Stimulated activated CD8-positive, alpha-beta memory T cell treated with anti-CD3 and anti-CD28 coated beads, Interleukin-7, amount 100 ng/mL, for 4 hours (primary cell): ENCODE measurements around the gene ACSS2.
"Not testable (repeated sequence)": the region's sequence is repeated elsewhere in the genome, so short reads cannot be mapped to it uniquely, and the experiment has no call there.

Source experiments
- DNase-seq, 2 donors: peaks; one replicate each; pipeline ENCODE4 v3.0.0-alpha.2; 2020; ENCODE audit warnings: low read depth in 2 of 2

ACSS2 gene

DNA sequence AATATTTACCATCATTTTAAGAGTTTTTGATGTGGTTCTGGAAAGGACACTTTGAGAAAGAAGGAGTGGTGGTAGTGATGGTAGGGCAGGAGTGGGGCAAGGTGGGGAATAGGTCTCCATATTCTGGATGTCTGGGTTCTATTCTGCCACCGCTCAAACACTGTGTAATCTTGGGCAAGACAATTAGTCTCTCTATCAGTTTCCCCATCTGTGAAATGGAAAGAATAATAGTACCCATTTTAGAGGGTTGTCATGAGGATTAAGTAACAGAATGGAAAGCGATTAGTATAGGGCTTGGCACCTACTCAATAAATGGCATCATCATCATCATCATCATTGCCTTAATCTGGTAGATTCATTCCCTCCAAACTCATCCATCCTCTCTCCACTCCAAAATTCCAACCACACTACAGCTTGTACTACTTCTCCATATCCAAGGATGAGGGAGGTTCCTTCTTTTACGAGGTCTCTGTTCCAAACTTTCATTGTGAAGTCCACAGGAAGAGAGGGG is 2.8 kb upstream of the ACSS2 start:
- no peak for DNase-seq

GRCh38 chr20:34874094-34874654 is 2.2 kb upstream of the ACSS2 start:
- peak in 1 of 2 donors; percentile 17 for DNase-seq

DNA sequence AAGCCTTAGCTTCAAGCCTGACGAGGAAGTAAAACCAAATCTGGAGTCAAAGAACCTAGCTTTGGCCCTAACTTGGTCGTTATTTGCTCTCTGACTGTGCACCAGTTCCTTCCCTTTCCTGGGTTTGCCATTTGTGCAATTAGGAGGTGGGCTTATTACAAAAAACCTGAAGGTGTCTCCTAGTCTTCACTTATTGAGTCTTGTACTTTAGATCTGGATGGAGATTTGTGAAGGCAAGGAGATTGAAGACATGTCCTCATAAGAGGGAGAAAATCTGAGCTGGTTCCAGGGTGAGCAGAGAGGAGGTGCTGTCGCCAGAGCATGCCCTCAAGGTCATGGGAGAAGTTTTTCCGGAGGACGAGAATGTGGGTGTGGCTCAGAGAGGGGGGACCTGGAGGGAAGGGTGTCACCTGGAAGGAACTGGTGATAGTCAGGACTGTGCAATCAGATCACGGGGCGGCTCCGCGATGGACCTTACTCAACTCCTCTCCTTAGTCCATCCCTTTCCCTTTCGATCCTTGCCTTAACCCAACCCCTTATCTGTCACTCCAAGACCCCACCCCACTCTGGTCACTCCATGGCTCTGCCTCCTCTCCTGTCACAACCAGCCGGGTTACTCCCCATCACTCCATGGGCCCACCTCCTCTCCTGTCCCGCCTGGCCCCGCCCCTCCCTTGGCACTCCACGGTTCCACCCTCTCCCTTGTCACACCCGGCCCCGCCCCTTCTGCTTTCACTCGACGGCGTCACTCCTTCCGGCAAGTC is 588 bp upstream of the ACSS2 start:
- DNase-seq: peak in 1 of 2 donors; percentile 84

DNA sequence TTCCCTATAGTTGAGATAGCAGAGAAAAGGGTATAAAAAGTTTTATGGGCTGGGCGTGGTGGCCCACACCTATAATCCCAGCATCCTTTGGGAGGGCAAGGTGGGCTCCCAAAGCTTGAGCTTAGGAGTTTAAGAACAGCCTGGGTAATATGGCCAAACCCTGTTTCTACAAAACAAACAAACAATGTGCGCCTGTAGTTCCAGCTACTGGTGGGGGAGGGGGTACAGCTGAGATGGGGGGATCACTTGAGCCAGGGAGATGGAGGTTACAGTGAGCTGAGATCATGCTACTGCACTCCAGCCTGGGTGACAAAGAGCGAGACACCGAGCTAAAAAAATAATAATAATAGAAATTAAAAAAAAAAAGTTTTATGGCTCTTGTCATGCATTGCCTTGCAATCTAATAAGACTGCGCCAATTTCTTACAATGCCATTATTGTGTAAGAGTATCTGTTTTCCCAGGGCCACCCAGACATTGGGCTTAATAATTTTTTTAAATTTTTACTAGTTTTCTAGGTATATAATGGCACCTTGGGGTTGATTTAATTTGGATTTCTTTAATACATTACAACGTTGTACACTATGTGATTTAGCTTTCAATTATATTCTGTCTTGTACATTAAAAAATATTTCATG is 3.9 kb downstream of the ACSS2 start:
- DNase-seq: no peak

DNA sequence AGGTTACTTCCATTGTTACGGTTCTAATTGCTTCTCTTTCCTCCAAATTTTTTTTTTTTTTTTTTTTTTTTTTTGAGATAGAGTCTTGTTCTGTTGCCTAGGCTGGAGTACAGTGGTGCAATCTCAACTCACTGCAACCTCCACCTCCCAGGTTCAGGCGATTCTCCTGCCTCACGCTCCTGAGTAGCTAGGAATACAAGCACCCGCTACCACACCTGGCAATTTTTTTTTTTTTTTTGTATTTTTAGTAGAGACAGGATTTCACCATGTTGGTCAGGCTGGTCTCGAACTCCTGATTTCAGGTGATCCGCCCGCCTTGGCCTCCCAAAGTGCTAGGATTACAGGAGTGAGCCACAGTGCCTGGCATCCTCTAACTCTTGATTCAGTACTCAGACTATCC is 4.6 kb downstream of the ACSS2 start:
- not testable (repeated sequence) for DNase-seq

GRCh38 chr20:34881689-34882088 is 5.3 kb downstream of the ACSS2 start:
- no peak for DNase-seq

DNA sequence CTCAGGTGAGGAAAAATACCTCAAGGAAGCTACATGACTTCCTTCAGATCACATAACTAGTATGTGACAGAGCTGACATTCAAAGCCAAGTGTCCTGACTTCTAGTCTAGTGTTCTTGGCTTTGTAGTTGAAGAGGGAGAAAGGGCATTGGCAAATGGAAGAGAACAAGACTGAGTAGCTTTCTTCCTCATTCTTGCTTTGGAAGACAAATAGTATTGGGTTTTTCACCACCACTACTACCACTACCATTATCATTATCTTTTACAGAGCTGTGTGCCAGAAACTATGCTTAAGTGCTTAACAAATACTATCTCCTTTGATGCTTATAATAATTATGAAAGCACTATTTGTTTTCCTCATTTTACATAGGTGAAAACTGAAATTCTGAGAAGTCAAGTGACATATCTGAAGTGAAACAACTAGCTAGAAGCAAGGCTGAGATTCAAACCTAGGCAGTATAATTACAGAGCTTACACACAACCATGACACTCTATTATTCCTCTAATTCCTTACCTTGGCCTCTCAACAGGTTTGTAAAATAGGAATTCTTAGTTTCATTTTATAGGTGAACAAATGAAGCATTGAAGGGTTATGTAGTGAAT is 6.8 kb downstream of the ACSS2 start:
- DNase-seq: no peak

GRCh38 chr20:34883809-34884208 is 7.4 kb downstream of the ACSS2 start:
- no peak for DNase-seq

- no peak for DNase-seq
Observed at GRCh38 chr20:34884260-34884659, 7.8 kb downstream of the ACSS2 start.

DNA sequence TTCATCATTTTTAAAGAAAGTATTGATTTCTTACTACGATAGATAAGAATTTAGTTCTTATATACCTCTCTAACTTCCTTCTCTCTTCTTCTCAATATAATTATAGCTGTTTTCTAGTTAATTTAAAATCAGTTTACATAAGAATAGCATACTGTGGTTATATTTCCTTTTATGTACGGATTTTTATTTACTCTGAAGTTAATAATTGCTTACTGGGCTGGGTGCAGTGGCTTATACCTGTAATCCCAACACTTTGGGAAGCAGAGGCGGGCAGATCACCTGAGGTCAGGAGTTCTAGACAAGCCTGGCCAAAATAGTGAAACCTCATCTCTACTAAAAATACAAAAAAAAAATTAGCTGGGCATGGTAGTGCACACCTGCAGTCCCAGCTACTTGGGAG is 9.7 kb downstream of the ACSS2 start:
- no peak for DNase-seq

GRCh38 chr20:34887023-34887422 is 10.6 kb downstream of the ACSS2 start:
- DNase-seq: no peak

- DNase-seq: no peak
Observed at GRCh38 chr20:34888468-34888867, 12.1 kb downstream of the ACSS2 start.

GRCh38 chr20:34891166-34892062 is 15.0 kb downstream of the ACSS2 start:
- DNase-seq: peak in 1 of 2 donors; percentile 7

DNA sequence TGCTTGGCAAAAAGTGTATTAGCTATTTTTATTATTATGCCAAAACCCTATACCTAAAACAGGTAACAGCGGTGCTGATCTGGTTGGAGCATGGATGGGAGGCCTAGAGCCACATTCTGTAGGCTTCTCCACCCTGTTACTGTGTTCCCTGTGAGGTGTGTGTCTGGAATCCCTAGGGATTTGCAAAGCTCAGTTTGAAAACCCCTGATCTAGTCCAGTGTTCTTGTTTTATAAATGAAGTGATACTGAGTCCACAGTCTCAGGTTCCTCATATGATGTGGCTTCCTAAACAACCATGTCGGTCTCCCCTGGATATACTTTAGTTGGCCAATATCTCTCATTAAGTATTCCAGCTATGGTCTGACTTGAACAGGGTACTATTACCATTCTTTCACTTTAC is 16.3 kb downstream of the ACSS2 start:
- no peak for DNase-seq

DNA sequence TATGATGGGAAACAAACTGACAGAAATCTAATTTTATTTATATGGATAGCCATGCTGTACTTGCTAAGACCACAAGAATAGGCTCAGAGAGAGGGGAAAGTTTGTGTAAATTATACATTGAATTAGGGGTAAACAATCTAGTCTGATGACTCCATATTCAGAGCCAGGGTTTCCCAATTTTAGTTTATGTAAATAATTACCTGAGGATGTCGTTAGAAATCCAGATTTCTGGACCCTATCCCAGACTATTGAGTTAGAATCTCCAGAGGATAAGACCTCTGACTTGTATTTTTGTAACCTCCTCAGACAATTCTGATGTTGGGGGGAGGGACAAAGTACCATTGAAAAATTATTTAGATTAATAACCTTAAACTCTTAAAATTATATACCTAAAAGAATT is 18.3 kb downstream of the ACSS2 start:
- no peak for DNase-seq

DNA sequence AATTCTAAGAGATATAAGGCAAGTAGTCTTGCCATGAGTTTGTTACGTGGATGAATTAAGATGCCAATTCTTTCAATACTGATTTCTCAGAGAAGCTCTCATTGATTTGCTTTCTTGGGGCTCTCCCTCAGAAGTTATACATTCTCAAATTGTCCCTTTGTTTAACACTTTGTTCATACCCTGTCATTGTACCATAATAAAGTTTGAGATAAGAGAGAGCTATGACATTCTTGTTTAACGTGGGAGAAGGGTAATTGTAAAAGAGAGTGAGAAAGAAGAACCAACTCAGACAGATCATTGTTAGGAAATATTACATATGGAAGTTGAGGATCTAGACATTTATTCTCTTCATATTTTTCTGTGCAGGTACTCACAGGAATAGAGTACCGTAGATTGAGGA is 19.1 kb downstream of the ACSS2 start:
- no peak for DNase-seq

GRCh38 chr20:34896086-34896621 is 19.7 kb downstream of the ACSS2 start:
- no peak for DNase-seq

GRCh38 chr20:34898129-34898528 is 21.7 kb downstream of the ACSS2 start:
- not testable (repeated sequence) for DNase-seq

DNA sequence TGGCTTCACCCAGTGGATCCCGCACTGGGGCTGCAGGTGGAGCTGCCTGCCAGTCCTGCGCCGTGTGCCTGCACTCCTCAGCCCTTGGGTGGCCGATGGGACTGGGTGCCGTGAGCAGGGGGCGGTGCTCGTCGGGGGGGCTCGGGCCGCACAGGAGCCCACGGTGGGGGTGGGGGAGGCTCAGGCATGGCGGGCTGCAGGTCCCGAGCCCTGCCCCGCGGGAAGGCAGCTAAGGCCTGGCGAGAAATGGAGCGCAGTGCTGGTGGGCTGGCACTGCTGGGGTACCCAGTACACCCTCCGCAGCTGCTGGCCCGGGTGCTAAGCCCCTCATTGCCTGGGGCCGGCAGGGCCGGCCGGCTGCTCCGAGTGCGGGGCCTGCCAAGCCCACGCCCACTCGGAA is 22.3 kb downstream of the ACSS2 start:
- not testable (repeated sequence) for DNase-seq

GRCh38 chr20:34904202-34904621 is 27.8 kb downstream of the ACSS2 start:
- DNase-seq: no peak
